Stimulated activated CD4-positive, alpha-beta T cell treated with anti-CD3 and anti-CD28 coated beads, Interleukin-1b, Interleukin-23, amount 100 ng/mL, for 24 hours (primary cell): ENCODE results near the gene RNF44.
A peak's percentile ranks its signal among the peaks of the same experiment; 100 is the strongest.
"Not testable (repeated sequence)": the region's sequence is repeated elsewhere in the genome, so short reads cannot be mapped to it uniquely, and the experiment has no call there.

ENCODE experiments used
- DNase-seq, 4 experiments: peaks; one replicate each; pipeline ENCODE4 v3.0.0-alpha.2; 2020; ENCODE audit warnings: low read depth in 4 of 4, low spot score in 1 of 4

Gene RNF44

GRCh38 chr5:176552332-176552869 lies 15.2 kb upstream of the RNF44 start:
- no peak for DNase-seq

- not testable (repeated sequence) for DNase-seq
These were observed 13.7 kb upstream of the RNF44 start for GRCh38 chr5:176550937-176551336.

GRCh38 chr5:176550275-176550831 lies 13.2 kb upstream of the RNF44 start:
- no peak for DNase-seq

DNA sequence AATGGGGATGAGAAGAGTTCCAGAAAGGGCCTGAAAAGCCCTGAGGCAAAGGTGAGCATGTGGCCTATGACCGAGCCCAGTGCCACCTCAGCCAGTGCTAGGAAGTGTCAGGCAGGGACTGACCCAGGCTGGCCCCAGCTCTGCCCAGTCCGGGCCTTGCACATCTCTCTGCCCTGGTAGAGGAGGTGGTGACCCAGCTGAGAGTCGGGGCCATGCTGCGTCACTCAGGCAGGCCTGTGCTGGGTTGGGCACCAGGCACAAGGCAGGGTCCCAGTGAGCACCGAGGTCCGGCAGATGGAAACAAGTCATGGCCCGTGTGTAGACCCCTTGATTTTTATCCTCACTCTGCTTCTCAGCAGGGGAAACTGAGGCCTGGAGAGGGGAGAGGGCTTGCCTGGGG lies 12.7 kb upstream of the RNF44 start:
- no peak for DNase-seq

DNA sequence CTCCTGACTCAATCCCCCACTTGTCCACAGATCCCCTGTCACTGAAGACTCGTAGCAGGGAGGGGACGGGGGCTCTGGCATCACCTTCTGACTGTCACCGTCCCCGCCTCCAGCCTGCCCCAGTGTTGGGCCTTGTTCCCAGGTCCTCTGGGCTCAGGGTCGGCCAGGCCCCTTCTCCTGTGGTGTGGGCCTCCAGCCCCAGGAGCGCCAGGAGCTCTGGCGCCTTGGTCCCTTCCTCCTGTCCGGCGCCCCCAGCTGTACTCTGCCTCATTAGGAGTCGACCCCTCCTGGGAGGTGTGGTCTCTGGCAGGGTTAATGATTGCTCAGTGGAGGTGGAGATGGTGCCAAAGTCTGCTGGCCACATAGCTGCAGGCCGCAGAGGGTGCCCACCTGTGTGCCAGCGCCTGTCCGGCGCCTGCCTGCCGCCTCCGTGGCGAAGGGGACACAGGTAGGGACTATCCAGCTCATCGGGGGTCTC lies 11.8 kb upstream of the RNF44 start, which contains the start of gene CDHR2:
TSS of gene CDHR2 (plus strand) at position 376 of the 478 bp plus-strand sequence. CDS start 16,011 bp downstream, outside the sequence.
- DNase-seq = no peak

GRCh38 chr5:176547802-176548201 lies 10.6 kb upstream of the RNF44 start:
- no peak for DNase-seq

GRCh38 chr5:176545737-176546509 lies 8.7 kb upstream of the RNF44 start:
- no peak for DNase-seq

GRCh38 chr5:176545388-176545736 lies 8.2 kb upstream of the RNF44 start:
- no peak for DNase-seq

- peak in 3 of 4 experiments; percentile 47 to 73 (median 62) for DNase-seq
These were observed 6.4 kb upstream of the RNF44 start for GRCh38 chr5:176543428-176544182.

GRCh38 chr5:176542596-176543427 lies 5.6 kb upstream of the RNF44 start:
- no peak for DNase-seq

DNA sequence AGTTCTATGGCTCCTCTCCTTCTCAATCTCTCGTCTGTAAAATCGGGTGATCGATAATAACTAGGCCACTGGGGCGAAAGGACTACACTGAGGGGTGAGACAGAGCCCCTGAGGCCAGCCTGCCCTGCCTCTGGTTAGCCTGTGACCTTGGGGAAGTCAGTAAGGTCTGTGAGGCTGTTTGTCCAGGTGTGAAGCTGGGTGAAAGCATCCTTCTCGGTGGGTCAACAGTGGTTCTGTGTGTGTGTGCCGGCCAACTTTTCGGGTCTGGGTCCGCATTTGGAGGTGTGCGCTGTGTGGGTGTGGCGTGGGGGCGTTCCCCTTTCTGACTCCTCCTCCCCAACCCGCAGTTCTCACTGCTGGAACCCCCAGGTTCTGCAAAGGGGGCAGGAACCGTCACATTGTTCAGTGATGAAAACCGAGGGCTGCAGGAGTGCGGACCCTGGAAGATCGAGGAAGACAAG lies 5.0 kb upstream of the RNF44 start:
- DNase-seq = peak in 1 of 4 experiments; percentile 59

- peak in 1 of 4 experiments; percentile 66 for DNase-seq
These were observed 4.3 kb upstream of the RNF44 start for GRCh38 chr5:176541338-176542134.

- no peak for DNase-seq
These were observed 3.7 kb upstream of the RNF44 start for GRCh38 chr5:176540956-176541337.

DNA sequence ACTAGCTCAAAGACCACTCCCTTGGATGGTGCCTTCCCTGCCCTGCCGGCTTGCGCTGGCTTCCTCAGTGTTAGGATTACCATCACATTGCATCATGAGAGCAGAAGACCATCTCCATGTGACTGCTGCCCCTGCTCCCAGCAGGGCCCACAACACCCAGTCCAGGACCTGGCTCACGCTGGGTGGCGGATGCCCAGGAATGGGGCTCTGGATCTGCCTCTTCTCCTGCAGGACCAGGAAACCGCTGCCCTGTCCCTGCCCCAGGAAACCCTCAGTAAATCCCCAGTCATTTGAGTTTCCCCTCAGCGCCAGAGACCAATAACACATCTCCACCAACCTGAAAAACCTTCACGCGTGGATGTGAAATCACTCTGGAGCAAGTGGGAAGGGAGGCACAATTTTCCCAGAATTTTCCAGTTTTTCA lies 3.3 kb upstream of the RNF44 start:
- no peak for DNase-seq

GRCh38 chr5:176538989-176539384 lies 1.8 kb upstream of the RNF44 start:
- no peak for DNase-seq

GRCh38 chr5:176538230-176538988 lies 1.2 kb upstream of the RNF44 start:
- no peak for DNase-seq

DNA sequence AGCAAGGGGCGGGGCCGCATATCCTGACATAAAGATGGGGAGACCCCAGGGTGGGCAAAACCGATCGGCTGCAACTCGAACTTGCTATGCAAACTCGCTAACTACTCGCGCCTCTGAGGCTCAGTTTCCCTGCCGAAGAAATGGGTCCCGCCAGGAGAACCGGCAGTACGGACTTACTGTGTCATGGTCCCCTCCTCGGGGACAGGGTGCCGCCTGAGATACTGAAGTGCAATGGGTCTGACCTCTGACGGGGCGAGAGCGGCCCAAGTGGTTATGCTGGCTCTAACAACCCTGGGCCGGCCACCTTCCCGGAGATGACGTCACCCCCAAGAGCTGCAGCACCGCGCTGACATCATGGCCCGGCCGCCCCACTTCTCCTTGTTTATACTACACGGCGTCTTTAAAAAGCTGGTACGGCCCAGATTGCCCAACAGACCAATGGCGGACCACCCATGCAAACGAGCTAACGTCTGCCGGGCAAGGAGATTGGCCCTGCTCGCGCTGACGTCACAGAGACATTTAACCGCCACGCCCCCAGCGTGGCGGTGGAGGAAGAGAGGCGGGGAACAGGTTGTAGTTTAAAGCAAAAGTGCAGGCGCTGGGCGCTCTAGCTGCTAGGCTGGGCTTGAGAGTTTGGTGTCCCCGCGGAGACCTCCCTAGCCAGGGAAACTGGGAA lies 490 bp upstream of the RNF44 start:
- peak; percentile 88 to 96 (median 93) for DNase-seq

DNA sequence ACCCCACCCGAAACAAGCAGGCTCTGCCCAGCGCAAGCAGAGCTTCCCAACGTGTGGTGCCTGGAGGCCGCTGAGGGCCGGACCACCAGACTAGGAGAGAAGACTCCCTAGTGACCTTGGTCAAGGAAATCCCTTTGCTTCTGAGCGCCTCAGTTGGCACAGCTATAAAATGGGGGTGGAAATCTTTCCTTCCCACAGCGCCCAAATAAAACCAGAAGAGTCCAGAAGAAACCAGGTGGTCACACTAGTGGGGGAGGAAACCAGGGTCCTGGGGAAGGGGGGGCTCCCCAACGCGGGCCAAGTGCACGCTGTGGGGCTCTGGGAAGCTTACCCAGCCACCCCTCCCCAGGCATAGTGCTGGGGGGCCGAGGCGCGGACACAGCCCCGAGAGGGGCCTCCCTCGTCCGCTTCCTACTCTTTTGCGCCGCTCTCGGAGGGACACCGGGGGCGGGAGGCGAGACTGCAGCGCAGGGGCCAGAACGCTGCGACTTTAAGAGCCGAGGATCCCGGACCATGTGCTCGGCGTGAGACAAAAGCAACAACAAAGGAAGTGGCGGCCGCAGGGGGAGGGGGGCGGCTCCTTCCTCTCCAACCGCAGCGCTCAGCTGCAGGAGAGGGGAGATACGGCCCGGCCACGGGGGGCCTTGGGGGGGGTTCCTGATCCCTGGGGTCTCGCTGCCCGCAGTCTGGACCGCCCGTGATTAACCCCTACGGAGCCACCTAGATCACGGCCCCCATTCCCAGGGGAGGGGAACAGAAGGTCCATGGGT lies 885 bp downstream of the RNF44 start:
- DNase-seq = peak in 3 of 4 experiments; percentile 50 to 71 (median 62)
